ENCODE measurements around the gene STRA8. TPM values are rescaled to one million over a fixed set of nuclear protein-coding genes. Genes with fewer than 3 reads are reported as not detected.

STRA8 gene
- total RNA-seq, 1 experiment from 2014 or later = not detected

DNA sequence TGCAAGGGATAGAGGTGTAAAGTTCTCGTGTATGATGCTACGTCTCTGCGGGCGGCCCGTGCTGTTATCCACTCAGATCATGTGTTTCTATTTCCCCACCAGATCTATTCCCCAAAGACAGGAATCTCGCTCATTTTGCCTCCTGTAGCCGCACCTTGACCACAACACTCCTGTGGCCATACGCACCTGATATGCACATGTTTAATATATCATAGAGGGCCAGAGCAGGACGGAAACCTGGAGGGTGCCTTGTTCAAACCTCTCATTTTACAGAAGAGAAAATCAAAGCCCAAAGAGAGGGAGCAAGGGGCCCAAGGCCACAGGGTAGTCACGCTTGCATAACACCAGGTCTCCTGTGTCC lies 37.6 kb downstream of the STRA8 start:
- intact Hi-C loops (cut with micrococcal nuclease; ENCODE audit: unreplicated experiment) = loop anchor here (10.0 kb wide), 1 partner anchor 586 kb away; no protein-coding TSS in a partner anchor
- no peaks in the 10 kb centered on the region for H3K9me3 ChIP-seq (ENCODE audit: insufficient read depth, low read depth)
- TF ChIP-seq EZH2 (IDR thresholded peaks at IDR 0.05; ENCODE audit: low read depth) = no peak
- TF ChIP-seq, protein P1, sequence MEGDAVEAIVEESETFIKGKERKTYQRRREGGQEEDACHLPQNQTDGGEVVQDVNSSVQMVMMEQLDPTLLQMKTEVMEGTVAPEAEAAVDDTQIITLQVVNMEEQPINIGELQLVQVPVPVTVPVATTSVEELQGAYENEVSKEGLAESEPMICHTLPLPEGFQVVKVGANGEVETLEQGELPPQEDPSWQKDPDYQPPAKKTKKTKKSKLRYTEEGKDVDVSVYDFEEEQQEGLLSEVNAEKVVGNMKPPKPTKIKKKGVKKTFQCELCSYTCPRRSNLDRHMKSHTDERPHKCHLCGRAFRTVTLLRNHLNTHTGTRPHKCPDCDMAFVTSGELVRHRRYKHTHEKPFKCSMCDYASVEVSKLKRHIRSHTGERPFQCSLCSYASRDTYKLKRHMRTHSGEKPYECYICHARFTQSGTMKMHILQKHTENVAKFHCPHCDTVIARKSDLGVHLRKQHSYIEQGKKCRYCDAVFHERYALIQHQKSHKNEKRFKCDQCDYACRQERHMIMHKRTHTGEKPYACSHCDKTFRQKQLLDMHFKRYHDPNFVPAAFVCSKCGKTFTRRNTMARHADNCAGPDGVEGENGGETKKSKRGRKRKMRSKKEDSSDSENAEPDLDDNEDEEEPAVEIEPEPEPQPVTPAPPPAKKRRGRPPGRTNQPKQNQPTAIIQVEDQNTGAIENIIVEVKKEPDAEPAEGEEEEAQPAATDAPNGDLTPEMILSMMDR (conservative IDR thresholded peaks at IDR 0.05) = no peak
- H2AFZ ChIP-seq = no peak overlapping the region
- no peak for DNase-seq
- no peak overlapping the region for H3K4me3 ChIP-seq
- H3K9me2 ChIP-seq (ENCODE audit: insufficient read depth) = no peaks in the 10 kb centered on the region
- no peak overlapping the region for H3K4me2 ChIP-seq
- no peaks in the 10 kb centered on the region for H3F3A ChIP-seq (ENCODE audit: insufficient read depth, low read depth)
- no peaks in the 10 kb centered on the region for H4K20me1 ChIP-seq (ENCODE audit: insufficient read depth)
- H3K27me3 ChIP-seq (ENCODE audit: insufficient read depth, low read depth) = peaks cover 37% of the 10 kb centered on the region
- BruUV-seq (replicated peaks) = no TSS peak
- H3K36me3 ChIP-seq (ENCODE audit: low read depth) = no peaks in the 10 kb centered on the region
- ChIA-PET POLR2A (ENCODE audit: unreplicated experiment) (no interaction called here), CTCF (no interaction called here)
- no peak overlapping the region for H3K27ac ChIP-seq
- H3K4me1 ChIP-seq (replicated peaks; ENCODE audit: insufficient read depth) = no peaks in the 10 kb centered on the region
- H3K79me2 ChIP-seq (ENCODE audit: low read depth) = no peaks in the 10 kb centered on the region

DNA sequence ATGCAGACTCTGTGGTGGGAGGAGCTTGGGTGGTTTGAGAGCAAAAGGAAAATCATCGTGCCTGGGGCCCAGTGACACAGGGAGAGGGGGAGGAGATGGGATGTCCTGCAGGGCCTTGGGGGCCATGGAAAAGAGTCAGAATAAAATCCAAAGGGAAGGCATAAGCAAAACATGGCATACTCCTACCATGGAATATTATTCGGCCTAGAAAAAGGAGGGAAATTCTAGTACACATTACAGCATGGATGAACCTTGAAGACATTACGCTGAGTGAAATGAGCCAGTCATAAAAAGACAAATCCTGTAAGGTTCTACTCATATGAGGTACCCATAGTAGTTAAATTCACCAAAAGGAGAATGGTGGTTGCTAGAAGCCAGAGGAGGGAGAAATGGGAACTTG lies 38.7 kb downstream of the STRA8 start:
- ChIA-PET CTCF (interaction anchor here (0.7 kb wide), 1 partner anchor 18 kb away, joined by 6 read pairs; no protein-coding TSS in a partner anchor), POLR2A (ENCODE audit: unreplicated experiment) (interaction anchor here (0.6 kb wide), 1 partner anchor 176 kb away, joined by 9 read pairs; no protein-coding TSS in a partner anchor)
- Histone ChIP-seq H3K27me3 (ENCODE audit: insufficient read depth, low read depth) (peaks cover 27% of the 10 kb centered on the region), H3K9me2 (ENCODE audit: insufficient read depth) (no peaks in the 10 kb centered on the region), H3K36me3 (ENCODE audit: low read depth) (no peaks in the 10 kb centered on the region), H3K4me3 (no peak overlapping the region), H3K79me2 (ENCODE audit: low read depth) (no peaks in the 10 kb centered on the region), H3K27ac (no peak overlapping the region), H3K4me1 (replicated peaks; ENCODE audit: insufficient read depth) (no peaks in the 10 kb centered on the region), H4K20me1 (ENCODE audit: insufficient read depth) (no peaks in the 10 kb centered on the region), H3F3A (ENCODE audit: insufficient read depth, low read depth) (no peaks in the 10 kb centered on the region), H2AFZ (no peak overlapping the region), H3K9me3 (ENCODE audit: insufficient read depth, low read depth) (no peaks in the 10 kb centered on the region), H3K4me2 (no peak overlapping the region)
- BruUV-seq (replicated peaks) = no TSS peak
- TF ChIP-seq, protein P1 (conservative IDR thresholded peaks at IDR 0.05) = no peak
- TF ChIP-seq EZH2 (IDR thresholded peaks at IDR 0.05; ENCODE audit: low read depth) = no peak
- no peak for DNase-seq
- intact Hi-C loops (cut with micrococcal nuclease; ENCODE audit: unreplicated experiment) = loop anchor here (10.0 kb wide), 1 partner anchor 588 kb away; no protein-coding TSS in a partner anchor

DNA sequence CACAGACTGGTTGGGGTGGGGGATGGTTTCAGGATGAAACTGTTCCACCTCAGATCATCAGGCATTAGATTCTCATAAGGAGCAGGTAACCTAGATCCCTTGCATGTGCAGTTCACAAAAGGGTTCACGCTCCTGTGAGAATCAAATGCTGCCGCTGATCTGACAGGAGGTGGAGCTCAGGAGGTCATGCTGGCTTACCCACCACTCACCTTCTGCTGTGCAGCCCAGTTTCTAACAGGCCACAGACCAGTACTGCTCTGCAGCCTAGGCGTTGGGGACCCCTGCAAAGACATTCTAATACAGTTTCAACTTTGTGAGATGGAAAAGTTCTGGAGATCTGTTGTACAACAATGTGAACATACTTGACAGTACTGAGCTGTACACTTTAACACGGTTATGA lies 39.9 kb downstream of the STRA8 start:
- TF ChIP-seq, protein P1 (conservative IDR thresholded peaks at IDR 0.05) = no peak
- TF ChIP-seq EZH2 (IDR thresholded peaks at IDR 0.05; ENCODE audit: low read depth) = no peak

More for the DNA sequence above, 39.9 kb downstream of the STRA8 start:
- Histone ChIP-seq H3K27ac (no peak overlapping the region), H3K27me3 (ENCODE audit: insufficient read depth, low read depth) (peaks cover 14% of the 10 kb centered on the region), H4K20me1 (ENCODE audit: insufficient read depth) (no peaks in the 10 kb centered on the region), H3K4me3 (no peak overlapping the region), H3K4me2 (no peak overlapping the region), H3K79me2 (ENCODE audit: low read depth) (no peaks in the 10 kb centered on the region), H3K36me3 (ENCODE audit: low read depth) (no peaks in the 10 kb centered on the region), H3F3A (ENCODE audit: insufficient read depth, low read depth) (no peaks in the 10 kb centered on the region), H3K4me1 (replicated peaks; ENCODE audit: insufficient read depth) (no peaks in the 10 kb centered on the region), H3K9me2 (ENCODE audit: insufficient read depth) (no peaks in the 10 kb centered on the region), H3K9me3 (ENCODE audit: insufficient read depth, low read depth) (no peaks in the 10 kb centered on the region), H2AFZ (no peak overlapping the region)
- BruUV-seq (replicated peaks) = no TSS peak
- POLR2A ChIA-PET (ENCODE audit: unreplicated experiment) = no interaction called here
- DNase-seq = no peak
- CTCF ChIA-PET = interaction anchor here (0.6 to 1.4 kb wide), 3 partner anchors 12 to 227 kb away, joined by 3 to 9 read pairs (median 4); no protein-coding TSS in a partner anchor
- intact Hi-C loops (cut with micrococcal nuclease; ENCODE audit: unreplicated experiment) = loop anchor here (10.0 kb wide), 1 partner anchor 589 kb away; no protein-coding TSS in a partner anchor

Measured in PC-9 (cell line).